HG03575 (cell line): ENCODE results near the gene LAMA2.

Experiments
- ATAC-seq: cut with Tn5 transposase; IDR thresholded peaks from one replicate; pipeline ENCODE4 v1.9.1; 2021; ENCODE audit not compliant: unreplicated experiment, insufficient number of reproducible peaks, low FRiP score; ENCODE audit errors: extremely low read depth

LAMA2 gene

DNA sequence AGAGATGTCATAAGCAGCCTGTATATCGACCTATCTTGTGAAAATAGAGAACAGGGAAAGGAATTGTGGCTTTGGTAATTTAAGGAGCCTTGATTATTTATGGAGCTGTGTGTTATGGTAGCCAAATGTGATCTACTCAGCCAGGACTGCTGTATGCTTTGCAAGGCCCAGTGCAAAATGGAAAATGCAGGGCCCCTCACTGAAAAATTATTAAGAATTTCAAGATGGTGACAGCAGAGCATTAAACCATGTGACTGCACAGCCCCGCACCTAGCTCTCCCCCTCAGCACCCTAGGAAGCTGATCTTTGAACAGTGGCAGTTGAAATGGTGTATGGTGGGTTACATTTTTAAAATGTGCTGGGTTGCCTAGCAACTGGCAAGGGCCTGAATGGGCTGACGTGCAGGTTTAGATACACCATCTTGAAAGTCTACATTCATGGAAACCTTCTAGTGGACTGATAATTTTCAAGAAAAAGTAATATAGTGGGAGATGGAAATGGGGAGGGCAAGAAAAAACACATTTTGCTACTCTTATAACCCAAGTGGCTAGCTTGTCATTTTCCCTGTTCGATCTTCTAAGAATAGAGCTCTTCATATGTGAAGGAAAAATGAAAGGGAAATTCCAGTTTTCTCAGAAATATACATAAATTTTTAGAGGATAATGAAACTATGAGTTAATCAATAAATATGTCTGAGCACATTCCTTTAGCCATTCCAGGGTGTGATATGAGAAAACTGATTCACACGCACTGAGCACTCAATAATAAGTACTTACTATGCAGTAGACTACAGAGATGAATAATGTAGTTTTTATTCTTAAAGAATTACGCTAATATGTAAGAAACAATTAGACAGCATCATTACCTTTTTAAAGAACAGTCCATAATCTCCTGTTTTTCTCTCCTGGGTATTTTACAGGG, 619.1 kb downstream of the LAMA2 start:
- ATAC-seq = no peak

DNA sequence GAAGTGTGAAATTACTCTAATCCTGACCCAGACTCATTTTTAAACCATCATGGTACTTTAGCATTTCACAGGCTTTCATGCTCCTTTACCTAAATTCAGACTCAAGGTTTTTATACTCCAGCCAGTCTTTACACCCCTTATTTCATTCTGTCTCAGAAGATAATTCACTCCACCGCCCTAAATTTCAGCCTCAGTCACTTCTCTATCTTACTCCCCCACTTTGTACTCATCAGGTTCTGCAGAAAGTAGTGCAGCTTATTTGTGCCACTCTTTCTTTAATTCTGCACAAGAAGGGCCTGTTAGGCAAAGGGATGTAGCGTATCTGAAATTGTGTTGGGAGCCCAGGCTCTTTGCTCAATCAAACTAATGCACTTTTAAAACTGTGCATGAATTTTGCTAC, 621.5 kb downstream of the LAMA2 start:
- ATAC-seq = no peak

GRCh38 chr6:129507059-129507807, 624.3 kb downstream of the LAMA2 start:
- ATAC-seq = no peak

- no peak for ATAC-seq
Measured at GRCh38 chr6:129507846-129508245, 624.9 kb downstream of the LAMA2 start.

GRCh38 chr6:129508477-129509145, 625.7 kb downstream of the LAMA2 start:
- no peak for ATAC-seq

GRCh38 chr6:129510950-129511349, 628.0 kb downstream of the LAMA2 start:
- no peak for ATAC-seq

DNA sequence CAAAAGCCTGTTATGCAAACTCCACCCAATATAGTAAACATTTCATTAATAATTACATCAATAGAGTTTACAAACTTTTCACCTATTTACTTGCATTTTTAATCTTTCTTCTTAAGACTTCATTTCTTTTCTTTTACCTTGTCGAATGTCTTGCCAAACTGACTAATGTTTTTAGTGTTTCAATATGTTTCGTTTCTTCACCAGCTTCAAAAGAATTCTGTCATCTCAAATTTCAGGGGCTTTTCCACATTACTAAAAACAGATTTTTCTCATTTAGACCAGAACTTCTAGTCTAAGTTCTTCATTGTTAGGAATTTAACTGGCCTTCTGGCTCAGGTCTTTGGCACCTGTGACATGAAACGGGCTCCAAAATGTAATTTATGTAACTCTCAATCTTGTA, 630.5 kb downstream of the LAMA2 start:
- no peak for ATAC-seq

DNA sequence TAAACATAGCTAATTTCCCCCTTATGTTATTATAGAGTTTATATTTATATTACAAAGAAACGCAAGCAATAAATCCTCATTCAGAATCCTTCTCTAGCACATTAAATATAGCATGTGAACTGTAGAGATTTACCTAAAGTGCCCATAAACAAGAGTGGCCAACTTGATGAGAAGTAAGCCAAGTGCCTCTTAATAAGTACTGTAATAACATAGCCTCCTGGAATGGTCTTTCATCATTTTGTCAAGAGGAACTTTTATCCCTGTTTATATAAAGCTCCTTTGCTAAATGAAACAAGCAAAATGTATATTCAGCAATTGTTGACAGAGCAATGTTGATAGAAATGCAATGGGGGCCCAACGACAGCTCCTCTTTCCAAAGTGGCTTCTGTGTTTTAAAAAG, 632.1 kb downstream of the LAMA2 start:
- no peak for ATAC-seq

DNA sequence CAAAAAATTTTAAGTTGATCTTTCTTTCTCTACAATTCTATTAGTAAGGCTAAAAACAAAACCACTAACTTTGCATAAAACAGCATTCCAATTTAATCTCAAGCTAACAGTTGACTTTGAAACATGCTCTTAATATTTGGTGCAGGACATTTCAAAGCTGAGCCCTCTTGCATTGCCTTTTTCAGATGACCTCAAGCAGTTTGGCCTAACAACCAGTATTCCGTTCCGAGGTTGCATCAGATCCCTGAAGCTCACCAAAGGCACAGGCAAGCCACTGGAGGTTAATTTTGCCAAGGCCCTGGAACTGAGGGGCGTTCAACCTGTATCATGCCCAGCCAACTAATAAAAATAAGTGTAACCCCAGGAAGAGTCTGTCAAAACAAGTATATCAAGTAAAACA, 633.1 kb downstream of the LAMA2 start:
- no peak for ATAC-seq

GRCh38 chr6:129516787-129517186, 633.8 kb downstream of the LAMA2 start:
- no peak for ATAC-seq

DNA sequence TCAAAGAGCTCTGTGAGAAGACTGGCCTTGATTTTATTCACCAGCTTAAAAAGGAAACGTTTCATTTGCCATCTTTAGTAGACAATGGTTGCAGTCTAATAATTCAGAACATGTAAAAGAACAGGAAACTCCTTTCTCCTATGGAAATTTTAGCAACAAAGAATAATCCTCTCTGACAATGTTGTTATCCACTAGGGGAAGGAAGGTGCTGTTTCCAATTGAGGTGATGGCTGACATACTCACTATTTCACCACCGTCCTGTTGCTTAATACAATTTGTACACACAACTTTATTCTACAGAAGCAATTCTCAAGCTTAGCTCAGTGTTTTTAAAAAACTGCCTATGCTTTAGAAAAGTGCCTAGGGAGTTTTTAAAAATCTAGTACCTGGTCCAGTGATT, 634.4 kb downstream of the LAMA2 start:
- ATAC-seq = no peak

DNA sequence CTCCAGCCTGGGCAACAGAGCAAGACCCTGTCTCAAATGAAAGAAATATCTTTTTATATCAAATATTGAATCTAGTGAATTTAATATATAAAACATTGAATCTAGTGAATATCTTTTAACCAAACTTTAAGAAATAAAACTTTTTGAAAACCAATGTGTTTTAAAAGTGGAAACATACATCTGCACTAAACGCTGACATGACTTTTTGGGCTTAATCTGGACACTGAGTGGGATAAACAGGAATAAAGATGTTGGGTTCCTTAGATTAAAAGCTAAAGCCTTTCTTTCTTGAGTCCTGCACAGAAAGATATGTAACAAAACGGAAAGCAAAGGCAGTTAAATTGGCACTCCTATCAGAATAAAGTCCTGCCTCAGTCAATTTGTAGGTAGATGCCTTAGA, 636.8 kb downstream of the LAMA2 start:
- no peak for ATAC-seq

DNA sequence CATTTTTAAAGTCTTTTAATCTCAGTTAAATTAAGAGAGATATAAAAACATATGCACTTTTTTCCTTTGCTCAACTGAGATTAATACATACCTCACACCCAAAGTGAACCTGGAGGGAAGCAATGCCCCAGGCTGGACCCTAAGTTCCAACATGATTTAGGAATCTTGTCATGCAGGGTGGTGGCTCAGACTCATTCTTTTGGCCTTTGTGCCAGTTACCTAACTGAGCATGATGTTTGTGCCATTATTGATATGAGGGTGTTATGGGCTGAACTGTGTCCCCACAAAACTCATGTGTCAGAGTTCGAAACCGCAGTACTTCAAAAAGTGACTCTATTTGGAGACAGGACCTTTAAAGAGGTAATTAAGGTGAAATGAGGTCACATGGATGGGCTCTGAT, 639.0 kb downstream of the LAMA2 start:
- ATAC-seq = no peak

GRCh38 chr6:129523816-129524215, 640.9 kb downstream of the LAMA2 start:
- ATAC-seq = no peak

- ATAC-seq = no peak
Measured at GRCh38 chr6:129525055-129525454, 642.1 kb downstream of the LAMA2 start.

- no peak for ATAC-seq
Measured at GRCh38 chr6:129534926-129535325, 652.0 kb downstream of the LAMA2 start.

DNA sequence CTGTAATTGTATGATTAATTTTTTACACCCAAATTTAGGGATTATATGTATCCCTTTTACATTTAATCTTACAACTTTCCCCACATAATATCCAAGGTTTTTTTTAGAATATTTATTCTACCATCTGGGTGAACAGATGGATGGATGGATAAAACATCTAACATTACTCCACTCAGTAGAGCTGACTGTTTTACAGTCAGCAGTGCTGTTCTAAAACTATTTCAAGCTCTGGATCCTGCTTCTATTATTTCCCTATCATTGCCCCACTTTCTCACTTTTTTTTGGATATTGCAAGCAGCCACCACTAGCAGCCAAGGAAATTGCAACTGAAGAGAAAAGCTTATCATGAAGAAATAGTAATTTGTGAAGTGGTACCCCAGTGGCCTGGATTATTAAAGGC, 653.3 kb downstream of the LAMA2 start:
- ATAC-seq = no peak

GRCh38 chr6:129539032-129539431, 656.1 kb downstream of the LAMA2 start:
- no peak for ATAC-seq

DNA sequence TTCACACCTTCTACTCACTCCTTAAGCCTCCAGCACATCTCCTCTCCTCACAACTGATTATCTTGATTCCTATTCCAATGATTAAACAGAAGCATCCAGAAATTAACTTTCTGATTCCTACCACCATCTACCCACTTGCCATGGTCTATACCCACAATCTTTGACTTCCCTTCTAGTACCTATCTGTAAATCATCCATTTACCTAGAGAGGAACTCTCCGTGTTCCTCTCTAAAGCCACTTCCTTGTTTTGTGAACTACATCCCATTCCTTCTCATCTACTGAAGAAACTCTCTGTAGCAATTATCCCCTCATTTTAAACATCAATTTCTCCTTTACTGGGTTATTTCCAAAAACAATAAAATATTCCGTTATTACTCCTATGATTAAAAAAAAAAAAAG, 659.8 kb downstream of the LAMA2 start:
- ATAC-seq = no peak

DNA sequence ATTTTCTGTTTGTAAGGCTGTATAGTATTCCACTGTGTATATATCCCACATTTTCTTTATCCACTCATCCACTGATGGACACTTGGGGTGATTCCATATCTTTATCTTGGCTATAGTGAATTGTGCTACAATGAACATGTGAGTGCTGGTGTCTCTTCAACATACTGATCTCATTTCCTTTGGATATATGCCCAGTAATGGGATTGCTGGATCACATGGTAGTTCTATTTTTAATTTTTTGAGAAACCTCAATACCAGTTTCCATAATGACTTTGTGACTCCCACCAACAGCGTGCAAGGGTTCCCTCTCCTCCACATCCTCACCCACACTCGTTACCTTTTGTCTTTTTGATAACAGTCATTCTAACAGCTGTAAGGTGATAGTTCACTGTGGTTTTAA, 661.0 kb downstream of the LAMA2 start:
- no peak for ATAC-seq
